Epithelial cell of esophagus (primary cell): ENCODE results near the gene SRPX.

Experiments
- DNase-seq: peaks from one replicate; pipeline ENCODE4 v3.0.0; 2010; ENCODE audit warnings: low read depth
- H3K4me3 ChIP-seq: 2 replicates; pipeline ENCODE4 v1.5.1; 2011; ENCODE audit warnings: mild to moderate bottlenecking, low read length, control low read depth
- TF ChIP-seq, protein P1 (sequence below): IDR thresholded peaks from 2 replicates; pipeline ENCODE4 v1.5.1; 2011; ENCODE audit warnings: low read depth, mild to moderate bottlenecking, low read length, control low read depth, inconsistent platforms; ENCODE audit not compliant: insufficient read depth; ENCODE audit errors: missing control alignments

SRPX gene

DNA sequence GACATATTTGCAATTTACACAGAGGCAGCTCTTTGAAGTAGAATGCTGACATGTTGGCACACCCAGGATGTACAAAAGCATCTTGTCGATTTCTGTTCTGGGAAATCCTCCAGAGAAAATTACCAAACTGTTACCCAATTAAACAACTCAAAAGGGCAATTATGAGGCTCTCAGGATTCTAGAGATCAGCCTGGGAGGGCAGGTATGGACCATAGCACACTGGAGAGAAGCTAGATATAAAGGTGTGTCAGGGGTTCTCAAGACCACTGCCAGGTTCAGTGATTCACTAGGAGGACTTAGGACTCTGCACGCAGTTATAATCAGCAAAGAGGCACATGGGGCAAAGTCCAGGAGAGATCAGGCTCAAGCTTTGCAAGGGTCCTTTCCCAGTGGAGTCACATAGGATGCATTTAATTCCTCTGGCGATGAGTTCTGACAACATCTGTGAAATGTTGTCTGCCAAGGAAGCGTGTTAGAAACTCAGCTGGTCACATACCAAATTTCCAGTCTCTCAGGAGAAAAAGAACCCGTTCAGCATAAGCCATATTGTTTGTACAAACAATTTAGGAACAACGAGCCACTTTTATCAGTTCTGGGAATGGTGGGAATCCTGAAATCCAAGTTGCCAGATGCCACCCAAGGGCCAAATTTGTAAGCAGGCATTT lies 113.5 kb downstream of the SRPX start:
- DNase-seq, result no peak
- TF ChIP-seq, protein P1, sequence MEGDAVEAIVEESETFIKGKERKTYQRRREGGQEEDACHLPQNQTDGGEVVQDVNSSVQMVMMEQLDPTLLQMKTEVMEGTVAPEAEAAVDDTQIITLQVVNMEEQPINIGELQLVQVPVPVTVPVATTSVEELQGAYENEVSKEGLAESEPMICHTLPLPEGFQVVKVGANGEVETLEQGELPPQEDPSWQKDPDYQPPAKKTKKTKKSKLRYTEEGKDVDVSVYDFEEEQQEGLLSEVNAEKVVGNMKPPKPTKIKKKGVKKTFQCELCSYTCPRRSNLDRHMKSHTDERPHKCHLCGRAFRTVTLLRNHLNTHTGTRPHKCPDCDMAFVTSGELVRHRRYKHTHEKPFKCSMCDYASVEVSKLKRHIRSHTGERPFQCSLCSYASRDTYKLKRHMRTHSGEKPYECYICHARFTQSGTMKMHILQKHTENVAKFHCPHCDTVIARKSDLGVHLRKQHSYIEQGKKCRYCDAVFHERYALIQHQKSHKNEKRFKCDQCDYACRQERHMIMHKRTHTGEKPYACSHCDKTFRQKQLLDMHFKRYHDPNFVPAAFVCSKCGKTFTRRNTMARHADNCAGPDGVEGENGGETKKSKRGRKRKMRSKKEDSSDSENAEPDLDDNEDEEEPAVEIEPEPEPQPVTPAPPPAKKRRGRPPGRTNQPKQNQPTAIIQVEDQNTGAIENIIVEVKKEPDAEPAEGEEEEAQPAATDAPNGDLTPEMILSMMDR, result no peak
- H3K4me3 ChIP-seq, result no peak overlapping the region

DNA sequence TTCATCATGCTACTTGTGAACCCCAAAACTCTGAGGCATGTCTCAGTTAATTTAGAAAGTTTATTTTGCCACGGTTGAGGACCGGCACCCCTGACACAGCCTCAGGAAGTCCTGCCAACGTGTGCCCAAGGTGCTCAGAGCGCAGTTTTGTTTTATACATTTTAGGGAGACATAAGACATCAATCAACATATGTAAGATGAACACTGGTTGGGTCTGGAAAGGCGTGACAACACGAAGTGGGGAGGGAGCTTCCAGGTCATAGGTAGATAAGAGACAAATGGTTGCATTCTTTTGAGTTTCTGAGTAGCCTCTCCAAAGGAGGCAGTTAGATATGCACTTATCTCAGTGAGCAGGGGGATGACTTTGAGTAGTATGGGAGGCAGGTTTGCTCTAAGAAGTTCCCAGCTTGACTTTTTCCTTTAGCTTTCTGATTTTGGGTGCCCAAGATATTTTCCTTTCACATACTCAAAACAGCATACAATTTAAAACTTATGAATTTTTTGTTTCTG lies 115.4 kb downstream of the SRPX start:
- H3K4me3 ChIP-seq, result no peak overlapping the region
- DNase-seq, result no peak
- TF ChIP-seq, protein P1, result no peak

DNA sequence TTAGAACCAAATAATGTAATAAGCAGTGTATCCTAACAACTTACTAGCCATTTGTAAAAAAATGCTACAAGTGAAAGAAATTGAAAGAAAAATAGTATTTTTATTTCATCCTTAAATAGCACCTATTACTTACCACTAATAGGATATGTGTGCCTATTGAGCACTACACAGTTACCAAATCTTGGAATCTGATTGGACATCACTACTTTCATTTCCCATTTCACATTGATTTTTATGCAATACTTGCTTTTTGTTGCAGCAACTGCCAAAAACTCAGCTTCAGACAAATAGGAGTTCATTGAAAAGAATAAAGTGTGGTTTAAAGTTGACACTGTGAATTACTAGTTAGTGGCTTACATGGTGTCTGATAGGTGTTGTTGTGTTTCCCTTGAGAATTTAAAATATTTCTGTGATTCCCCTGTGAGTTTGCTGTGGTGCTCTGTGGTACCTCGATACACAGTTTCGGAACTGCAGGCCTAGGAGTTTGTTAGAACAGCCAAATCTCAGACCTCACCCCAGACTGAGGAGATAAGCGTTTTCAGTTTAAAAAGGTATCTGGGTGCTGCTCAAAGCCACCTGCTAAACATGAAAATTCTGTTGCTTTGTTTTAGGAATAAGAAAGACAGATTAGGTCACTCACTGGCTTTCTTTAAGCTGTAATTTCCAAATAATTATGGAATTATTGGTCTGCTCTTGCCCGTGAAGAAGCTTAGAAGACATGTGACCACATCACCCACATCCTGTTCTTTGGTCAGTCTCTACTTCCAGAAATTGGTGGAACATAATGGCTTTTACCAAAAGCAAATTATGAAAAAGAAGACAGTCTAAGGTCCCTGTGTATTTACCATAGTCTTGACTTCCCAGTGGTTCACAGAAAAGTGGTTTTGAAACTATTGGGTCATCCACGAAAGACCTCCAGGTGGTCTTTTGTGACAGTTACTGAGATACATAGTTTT lies 116.5 kb downstream of the SRPX start:
- no peak for DNase-seq
- TF ChIP-seq, protein P1, result no peak

DNA sequence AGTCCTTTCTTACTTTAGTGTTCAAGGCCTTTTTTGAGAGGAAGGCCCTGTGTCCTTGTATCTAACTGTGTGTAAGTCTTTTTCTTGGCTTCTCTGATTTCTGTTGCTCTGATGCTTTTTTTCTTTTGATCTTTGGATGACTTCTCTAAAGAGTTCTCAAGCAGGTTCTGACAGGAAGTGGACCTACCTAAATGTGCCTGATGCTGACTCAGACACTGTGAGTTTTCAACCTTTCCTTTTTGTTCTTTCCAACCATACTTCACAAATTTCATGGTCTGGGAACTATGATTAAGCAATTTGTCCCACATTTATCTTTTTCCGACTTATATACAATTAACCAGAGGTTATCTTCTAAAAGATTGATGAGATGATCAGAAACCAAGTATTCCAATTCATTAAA lies 117.8 kb downstream of the SRPX start:
- TF ChIP-seq, protein P1, result no peak
- DNase-seq, result peak; percentile 39
- H3K4me3 ChIP-seq, result no peak overlapping the region

More for the DNA sequence above, 116.5 kb downstream of the SRPX start:
- H3K4me3 ChIP-seq, result no peak overlapping the region

DNA sequence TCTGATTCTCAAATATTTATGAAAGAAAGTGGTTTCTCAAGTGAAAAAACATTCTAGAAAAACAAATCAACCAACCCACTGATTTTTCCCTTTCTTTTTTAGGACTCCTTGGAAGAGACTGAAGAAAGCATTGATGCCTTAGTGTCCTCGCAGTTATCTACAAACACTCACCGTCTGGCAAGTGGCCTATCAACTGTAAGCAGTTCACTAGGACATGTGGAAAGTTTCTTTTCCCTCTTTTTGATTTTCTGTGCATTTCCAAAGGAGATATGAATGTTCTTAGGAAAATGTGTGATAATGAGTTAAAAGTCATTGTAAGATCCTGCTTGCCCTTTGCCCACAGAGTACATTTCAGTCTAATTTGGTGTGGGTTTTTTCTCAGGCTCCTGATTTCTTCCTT lies 118.4 kb downstream of the SRPX start:
- TF ChIP-seq, protein P1, result no peak
- no peak for DNase-seq
- no peak overlapping the region for H3K4me3 ChIP-seq

DNA sequence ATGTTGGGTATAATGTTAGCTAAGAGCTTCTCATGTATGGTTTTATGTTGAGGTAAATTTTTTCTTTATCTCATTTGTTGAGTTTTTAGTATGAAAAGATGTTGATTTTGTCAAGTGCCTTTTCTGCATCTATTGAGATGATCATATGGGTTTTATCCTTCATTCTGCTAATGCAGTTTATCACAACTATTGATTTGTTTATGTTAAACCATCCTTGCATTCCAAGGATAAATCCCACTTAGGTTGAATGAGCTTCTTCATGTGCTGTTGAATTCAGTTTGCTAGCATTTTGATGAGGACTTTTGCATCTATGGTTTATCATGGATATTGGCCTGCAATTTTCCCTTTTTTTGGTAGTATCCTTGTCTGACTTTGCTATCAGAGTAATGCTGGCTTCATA lies 121.0 kb downstream of the SRPX start:
- no peak for DNase-seq
- TF ChIP-seq, protein P1, result no peak
- no peak overlapping the region for H3K4me3 ChIP-seq
